HG02885 (cell line): ENCODE data around the gene TRIM66.
A peak's percentile ranks its signal among the peaks of the same experiment; 100 is the strongest.
"Not testable (repeated sequence)": the region's sequence is repeated elsewhere in the genome, so short reads cannot be mapped to it uniquely, and the experiment has no call there.

Experiments
- ATAC-seq: cut with Tn5 transposase; IDR thresholded peaks from one replicate; pipeline ENCODE4 v1.9.1; 2021; ENCODE audit warnings: mild to moderate bottlenecking; ENCODE audit not compliant: unreplicated experiment, poor library complexity

The TRIM66 gene

GRCh38 chr11:8693010-8693551 is 10.6 kb upstream of the TRIM66 start:
- no peak for ATAC-seq

- no peak for ATAC-seq
Observed at GRCh38 chr11:8692417-8692816, 10.0 kb upstream of the TRIM66 start.

DNA sequence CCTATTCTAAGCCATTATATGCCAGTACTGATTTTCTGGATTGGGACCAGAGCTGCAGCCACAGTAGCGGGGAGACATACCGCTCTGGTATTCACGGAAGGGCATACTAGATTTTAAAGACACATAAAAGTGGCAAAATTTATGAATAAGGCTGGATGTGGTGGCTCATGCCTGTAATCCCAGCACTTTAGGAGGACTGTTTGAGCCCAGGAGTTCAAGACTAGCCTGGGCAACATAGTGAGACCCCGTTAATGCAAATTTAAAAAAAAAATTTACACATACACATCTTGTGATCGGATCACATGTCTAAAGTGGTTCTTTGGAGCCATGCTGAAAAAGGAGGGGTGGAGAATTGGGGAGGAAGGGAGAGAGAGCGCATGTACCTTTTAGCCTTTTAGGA is 9.1 kb upstream of the TRIM66 start:
- no peak for ATAC-seq

GRCh38 chr11:8690374-8691342 is 8.2 kb upstream of the TRIM66 start:
- no peak for ATAC-seq

DNA sequence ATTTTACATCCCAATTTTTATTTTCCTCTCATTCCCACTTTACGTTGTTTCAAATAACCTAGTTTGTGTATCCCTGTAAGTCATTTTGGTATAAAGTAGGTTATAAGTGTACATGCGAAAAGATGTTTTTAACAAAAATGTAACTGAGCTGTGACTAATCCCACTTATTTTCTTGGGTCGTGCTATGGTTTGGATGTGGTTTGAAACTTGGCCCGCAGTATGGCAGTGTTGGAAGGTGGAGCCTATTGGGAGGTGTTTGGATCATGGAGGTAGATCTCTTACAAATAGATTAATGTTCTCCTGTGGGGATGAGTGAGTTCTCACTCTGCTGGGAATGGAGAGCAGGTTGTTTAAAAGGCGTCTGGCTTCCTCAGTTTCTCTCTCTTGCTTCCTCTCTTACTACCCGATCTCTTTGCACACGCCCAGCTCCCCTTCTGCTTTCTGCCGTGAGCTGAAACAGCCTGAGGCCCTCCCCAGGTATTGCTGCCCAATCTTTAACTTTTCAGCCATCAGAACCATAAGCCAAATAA is 7.3 kb upstream of the TRIM66 start:
- ATAC-seq: no peak

DNA sequence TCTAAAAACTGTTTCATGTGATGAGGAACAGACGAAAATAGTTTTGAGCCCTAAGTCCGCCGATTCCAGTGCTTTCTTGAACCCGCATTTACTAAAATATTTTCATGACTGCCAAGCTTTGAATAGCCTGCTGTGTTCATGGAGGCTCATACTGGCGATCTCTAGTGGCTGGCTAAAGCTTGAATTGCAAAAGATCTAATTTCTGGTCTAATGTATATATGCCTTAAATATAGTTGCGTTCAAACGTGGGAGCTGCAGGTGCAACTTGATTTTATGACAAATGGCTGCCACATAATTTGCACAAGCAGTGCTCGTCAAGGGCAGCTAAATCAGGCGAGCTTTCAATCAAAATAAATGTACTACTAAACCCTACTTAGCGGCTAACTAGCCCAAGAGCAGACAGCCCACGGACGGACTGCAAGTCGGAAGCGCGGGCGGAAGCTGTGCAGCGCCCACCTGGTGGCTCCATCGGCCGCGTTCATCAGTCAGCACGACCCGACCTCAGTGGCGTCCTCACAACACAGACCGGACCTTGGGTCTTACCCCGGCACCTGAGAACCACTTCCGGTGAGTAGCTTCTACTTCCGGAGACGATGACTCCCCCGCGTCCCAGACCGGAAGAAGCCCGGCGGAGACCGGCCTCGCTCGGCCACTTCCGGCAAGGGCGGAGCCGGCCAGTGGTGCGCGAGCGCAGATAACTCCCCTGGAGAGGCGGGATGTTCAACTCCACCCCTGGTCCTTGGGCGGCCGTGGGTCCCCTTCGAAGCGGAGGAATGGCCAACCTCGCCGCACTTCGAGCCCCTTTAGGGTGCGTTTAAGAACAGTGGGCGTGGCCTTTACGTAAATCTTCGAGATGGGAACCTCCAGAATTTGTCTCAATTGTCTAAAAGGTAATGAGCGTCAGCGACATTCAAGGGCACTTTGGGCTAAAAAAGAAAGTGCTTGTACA is 6.2 kb upstream of the TRIM66 start:
- peak; percentile 91 for ATAC-seq

DNA sequence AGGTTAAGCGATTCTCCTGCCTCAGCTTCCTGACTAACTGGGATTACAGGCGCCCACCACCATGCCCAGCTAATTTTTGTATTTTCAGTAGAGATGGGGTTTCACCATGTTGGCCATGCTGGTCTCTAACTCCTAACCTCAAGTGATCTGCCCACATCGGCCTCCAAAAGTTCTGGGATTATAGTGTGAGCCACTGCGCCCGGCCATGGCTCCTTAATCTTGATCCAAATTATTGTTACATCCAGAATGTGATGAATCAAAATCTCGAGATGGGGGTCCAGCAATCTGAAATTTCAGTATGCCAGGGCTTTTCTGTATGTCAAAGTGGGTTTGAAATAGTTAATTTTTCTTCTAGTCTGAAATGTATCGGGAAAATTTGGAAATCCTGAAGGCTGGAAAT is 3.9 kb upstream of the TRIM66 start:
- no peak for ATAC-seq

GRCh38 chr11:8685820-8686219 is 3.4 kb upstream of the TRIM66 start:
- no peak for ATAC-seq

DNA sequence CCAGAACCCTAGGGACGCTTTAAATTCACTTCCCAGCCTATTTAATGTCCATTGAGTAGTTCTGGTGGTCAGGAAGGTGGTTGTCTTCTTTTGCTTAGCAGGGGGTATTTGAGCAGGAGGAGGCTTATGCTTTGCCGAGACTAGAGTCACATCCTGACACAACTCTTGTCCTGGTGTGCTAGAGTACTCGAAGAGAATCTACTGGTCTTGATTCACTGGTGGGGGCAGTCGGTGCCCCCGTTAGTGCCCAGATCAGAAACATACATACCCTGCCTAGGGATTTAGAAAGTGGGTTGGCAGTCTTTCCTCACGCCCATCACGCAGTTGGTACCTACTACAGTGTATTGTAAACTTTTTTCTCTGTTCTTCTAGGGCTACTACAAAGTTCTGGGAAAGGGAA is 2.8 kb upstream of the TRIM66 start:
- no peak for ATAC-seq

DNA sequence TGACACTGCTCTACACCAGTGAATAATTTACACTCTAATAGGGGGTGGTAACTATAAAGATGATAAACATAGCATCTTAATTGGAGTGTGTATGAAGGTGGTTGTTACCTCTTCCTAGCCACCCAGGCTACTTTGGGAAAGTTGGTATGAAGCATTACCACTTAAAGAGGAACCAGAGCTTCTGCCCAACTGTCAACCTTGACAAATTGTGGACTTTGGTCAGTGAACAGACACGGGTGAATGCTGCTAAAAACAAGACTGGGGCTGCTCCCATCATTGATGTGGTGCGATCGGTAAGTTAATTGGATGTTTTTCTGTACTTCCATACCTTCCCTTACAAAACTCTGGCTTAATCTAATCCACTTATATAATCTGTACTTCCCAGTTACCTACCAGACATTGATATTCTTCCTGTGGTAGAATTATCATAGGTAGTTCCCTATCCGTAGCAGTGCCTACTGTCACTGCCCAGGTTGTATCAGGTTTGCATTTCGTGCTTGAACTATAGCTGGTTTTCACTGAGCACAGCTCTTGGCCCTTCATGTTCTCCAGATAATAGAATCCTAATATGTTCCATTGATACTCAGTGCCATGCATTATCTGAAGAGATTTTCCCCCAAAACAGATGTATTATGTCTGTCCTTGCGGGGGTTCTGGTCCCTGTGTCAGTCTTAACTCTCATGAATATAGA is 2.3 kb upstream of the TRIM66 start:
- ATAC-seq: no peak

DNA sequence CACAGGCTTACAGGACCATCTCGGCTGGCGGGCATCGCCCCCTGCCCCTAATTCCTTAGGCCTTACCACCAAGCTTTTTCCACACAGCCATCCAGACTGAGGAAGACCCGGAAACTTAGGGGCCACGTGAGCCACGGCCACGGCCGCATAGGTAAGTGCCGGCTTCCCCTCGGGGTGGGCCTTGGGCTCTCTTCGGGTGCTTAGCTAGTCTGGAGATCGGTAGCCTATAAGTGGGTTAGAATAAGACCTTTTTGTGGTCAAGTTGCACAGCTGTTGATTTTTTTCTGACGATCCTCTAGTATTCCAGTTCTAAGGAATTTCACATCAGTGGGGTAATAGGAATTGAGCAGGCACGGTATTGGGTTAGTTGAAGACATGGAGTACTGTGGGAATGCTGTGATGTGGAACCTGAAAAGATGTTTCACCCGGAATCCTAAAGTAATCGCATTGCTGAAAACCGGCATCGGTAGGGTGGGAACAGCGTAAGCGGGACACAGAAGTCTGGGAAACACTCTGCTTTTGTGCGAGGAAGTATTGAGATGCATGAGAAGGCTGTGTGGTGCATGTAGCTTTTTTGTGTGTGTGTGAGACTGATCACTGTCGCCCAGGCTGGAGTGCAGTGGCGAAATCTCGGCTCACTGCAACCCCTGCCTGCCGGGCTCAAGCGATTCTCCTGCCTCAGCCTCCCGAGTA is 796 bp upstream of the TRIM66 start:
- no peak for ATAC-seq

DNA sequence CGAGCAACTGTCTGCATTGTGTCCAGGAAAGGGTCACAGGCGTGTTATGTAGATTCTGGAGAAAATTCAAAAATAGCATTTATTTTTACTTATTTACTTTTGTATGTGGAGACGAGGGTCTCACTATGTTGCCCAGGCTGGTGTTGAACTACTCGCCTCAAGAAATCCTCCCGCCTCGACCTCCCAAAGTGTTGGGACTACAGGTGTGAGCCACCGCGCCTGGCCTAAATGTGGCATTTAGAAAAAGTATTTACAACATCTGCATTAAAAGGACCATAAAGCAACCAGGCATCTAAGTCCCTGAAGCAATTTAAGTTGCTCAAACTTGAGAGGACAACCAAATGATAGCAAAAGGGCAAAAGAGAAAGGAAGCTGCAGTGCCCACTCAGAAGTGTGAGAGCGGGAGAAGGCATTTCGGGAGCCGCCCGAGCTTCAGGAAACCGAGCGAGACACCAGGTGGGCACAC is 595 bp downstream of the TRIM66 start:
- ATAC-seq: no peak

- no peak for ATAC-seq
Observed at GRCh38 chr11:8679006-8679405, 3.5 kb downstream of the TRIM66 start.

DNA sequence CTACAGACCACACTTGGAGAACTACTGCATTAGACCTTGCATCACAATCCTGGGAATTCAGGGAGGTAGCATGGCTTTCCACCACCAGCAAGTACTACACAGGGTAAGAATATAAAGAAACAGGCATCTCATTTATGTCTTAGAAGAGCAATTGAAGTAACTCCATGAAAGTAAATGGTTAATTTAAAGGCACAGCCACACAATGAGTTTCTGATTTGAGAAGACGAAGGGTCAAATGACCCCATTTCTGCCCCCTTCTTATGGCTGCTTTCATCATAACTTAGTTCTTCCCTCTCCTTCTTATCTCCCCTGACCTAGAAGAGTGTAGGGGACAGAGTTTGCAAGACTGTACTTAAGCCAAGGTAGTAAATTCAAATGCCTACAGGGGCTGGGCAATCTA is 6.0 kb downstream of the TRIM66 start:
- no peak for ATAC-seq

GRCh38 chr11:8674859-8675258 is 7.6 kb downstream of the TRIM66 start:
- ATAC-seq: no peak

DNA sequence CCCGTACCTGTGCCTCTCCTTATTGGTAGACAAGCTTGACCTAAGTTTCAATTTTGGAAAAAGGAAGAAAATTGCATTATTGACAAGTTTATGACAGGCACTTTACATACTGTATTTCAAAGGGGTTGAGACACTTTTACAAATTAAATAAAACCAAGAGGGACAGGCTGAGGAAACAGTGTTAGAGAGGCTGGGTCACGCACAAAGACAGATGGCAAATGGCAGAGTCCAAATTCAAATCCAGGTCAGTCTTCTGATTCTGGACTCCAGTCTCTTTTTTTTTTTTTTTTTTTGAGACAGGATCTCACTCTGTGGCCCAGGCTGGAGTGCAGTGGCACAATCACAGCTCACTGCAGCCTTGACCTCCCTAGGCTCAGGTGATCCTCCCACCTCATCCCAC is 10.1 kb downstream of the TRIM66 start:
- ATAC-seq: no peak

DNA sequence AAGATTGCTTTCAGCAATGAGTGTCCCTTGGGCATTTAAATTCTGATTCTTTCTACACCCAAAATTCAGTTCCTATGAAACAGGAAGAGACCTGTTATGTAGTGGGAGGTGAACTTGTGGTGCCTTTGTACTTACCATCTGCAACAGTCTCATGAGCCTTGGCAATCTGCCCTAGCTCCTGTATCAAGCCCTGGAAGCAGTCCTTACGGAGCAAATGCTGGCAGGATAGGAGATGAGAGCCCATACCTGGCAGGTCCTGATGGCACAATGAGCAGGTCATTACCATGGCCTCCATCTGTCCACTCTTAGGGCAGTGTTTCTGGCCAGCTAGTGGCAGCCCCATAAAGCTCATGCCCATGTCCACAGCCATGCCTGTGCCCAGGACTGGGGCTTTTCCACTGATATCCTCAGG is 10.8 kb downstream of the TRIM66 start:
- ATAC-seq: no peak

- no peak for ATAC-seq
Observed at GRCh38 chr11:8671193-8671612, 11.3 kb downstream of the TRIM66 start.

DNA sequence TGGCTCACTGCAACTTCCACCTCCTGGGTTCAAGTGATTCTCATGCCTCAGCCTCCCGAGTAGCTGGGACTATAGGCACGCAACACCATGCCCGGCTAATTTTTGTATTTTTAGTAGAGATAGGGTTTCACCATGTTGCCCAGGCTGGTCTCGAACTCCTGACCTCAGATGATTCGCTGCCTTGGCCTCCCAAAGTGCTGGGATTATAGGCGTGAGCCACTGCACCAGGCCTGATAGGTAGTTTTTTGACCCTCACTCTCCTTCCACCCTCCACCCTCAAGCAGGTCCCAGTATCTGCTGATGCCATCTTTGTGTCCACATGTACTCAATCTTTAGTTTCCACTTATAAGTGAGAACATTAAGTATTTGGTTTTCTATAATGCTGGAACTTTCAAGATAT is 12.4 kb downstream of the TRIM66 start:
- not testable (repeated sequence) for ATAC-seq
